Esophagus squamous epithelium (tissue), 4 donors: Measurements from ENCODE around the gene DENND1A.

ENCODE experiments used
- CTCF ChIP-seq, 6 experiments: fragments of 450-650 bp in 4 of 6; fragments of 200-600 bp in 2 of 6; sonication (generic) in 2 of 6; IDR thresholded peaks; one replicate each; pipeline ENCODE4 v1.5.1; 2016 to 2019; ENCODE audit warnings: antibody characterized with exemption in 6 of 6, mild to moderate bottlenecking in 4 of 6, moderate library complexity in 4 of 6
- POLR2A ChIP-seq, 4 donors: fragments of 450-650 bp; IDR thresholded peaks; one replicate each; pipeline ENCODE4 v1.6.1; 2017; ENCODE audit warnings: antibody characterized with exemption in 4 of 4, mild to moderate bottlenecking in 4 of 4, moderate library complexity in 3 of 4

DNA sequence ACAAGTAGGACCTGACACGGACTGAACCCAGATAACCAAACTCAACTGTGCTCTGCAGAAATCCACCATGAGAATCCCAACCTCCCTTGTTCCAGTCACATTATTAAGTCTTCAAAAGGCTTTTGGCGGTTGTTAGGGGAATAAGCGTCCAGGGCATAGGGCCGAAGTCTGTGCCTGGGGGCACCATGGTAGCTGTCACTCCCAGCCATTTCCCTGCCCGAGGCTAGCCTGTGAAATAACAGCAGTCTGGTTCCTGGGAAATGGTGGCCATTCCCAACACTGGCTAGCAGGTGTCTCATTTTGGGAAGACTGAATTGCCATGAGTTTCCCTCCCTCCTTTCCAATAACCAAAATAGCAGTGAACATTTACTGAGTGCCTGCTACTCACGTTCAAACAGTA, 451.8 kb downstream of the DENND1A start:
- no peak for TF ChIP-seq CTCF (IDR thresholded peaks at IDR 0.05)
- TF ChIP-seq POLR2A (IDR thresholded peaks at IDR 0.05) = no peak
